K562 (cell line): ENCODE data around the gene LRRC15. TPM values are rescaled to one million over a fixed set of nuclear protein-coding genes. Genes with fewer than 3 reads are reported as not detected.
A peak's percentile ranks its signal among the peaks of the same experiment; 100 is the strongest.

Source experiments
- BRD9 ChIP-seq: fragments of 450-650 bp; IDR thresholded peaks from 2 replicates; pipeline ENCODE4 v1.6.1; 2018; ENCODE audit warnings: low read depth; ENCODE audit not compliant: partially characterized antibody
- CTCFL ChIP-seq: IDR thresholded peaks from 2 replicates; pipeline ENCODE4 v1.6.1; 2011; ENCODE audit warnings: borderline replicate concordance, low read depth, mild to moderate bottlenecking, moderate library complexity, low read length; ENCODE audit not compliant: insufficient read depth, poor library complexity, severe bottlenecking
- DEAF1 ChIP-seq: fragments of 450-650 bp; formaldehyde crosslinking; IDR thresholded peaks from 2 replicates; pipeline ENCODE4 v1.4.0; 2020; ENCODE audit warnings: mild to moderate bottlenecking, moderate library complexity
- E4F1 ChIP-seq: fragments of 250-450 bp; sonication (Bioruptor Pico); IDR thresholded peaks from 2 replicates; pipeline ENCODE4 v1.5.0; 2021; ENCODE audit warnings: mild to moderate bottlenecking, borderline replicate concordance
- ELK1 ChIP-seq: sonication (generic); formaldehyde crosslinking; IDR thresholded peaks from 2 replicates; pipeline ENCODE4 v1.8.1; 2022; ENCODE audit warnings: missing genetic modification reagents
- HNRNPK ChIP-seq: fragments of 200-400 bp; formaldehyde crosslinking; IDR thresholded peaks from one replicate; pipeline ENCODE4 v1.6.1; 2018; ENCODE audit warnings: mild to moderate bottlenecking, low read depth, low read length; ENCODE audit not compliant: poor library complexity, severe bottlenecking
- ILK ChIP-seq: fragments of 450-650 bp; IDR thresholded peaks from 2 replicates; pipeline ENCODE4 v1.6.1; 2016; ENCODE audit warnings: missing genetic modification characterization, low read depth, mild to moderate bottlenecking, missing compliant biosample characterization, moderate library complexity, borderline replicate concordance
- MEF2D ChIP-seq: conservative IDR thresholded peaks from 2 replicates; pipeline ENCODE4 v1.6.1; 2016; ENCODE audit warnings: low read depth, missing genetic modification characterization, missing compliant biosample characterization
- NELFE ChIP-seq: IDR thresholded peaks from 2 replicates; pipeline ENCODE4 v1.6.1; 2011; ENCODE audit warnings: mild to moderate bottlenecking; ENCODE audit not compliant: insufficient read depth, insufficient read length
- PHF21A ChIP-seq: fragments of 450-650 bp; IDR thresholded peaks from 2 replicates; pipeline ENCODE4 v1.6.1; 2017; ENCODE audit warnings: low read depth, borderline replicate concordance
- PHTF2 ChIP-seq: fragments of 250-450 bp; sonication (Bioruptor Pico); IDR thresholded peaks from 2 replicates; pipeline ENCODE4 v1.5.0; 2021; ENCODE audit warnings: mild to moderate bottlenecking
- PTBP1 ChIP-seq: fragments of 200-400 bp; formaldehyde crosslinking; IDR thresholded peaks from 2 replicates; pipeline ENCODE4 v1.6.1; 2017; ENCODE audit warnings: low read depth, low read length
- SMC3 ChIP-seq: conservative IDR thresholded peaks from 2 replicates; pipeline ENCODE4 v1.6.1; 2011; ENCODE audit warnings: low read depth, low read length, improper control_type of control experiment; ENCODE audit not compliant: insufficient read depth
- STAG1 ChIP-seq: sonication (generic); formaldehyde crosslinking; IDR thresholded peaks from 2 replicates; pipeline ENCODE4 v1.5.0; 2020; ENCODE audit warnings: missing genetic modification reagents, borderline replicate concordance
- polyA plus RNA-seq, 8 experiments: library from polyadenylated mRNA; depleted of rRNA in 4 of 8; stranded (reverse) in 5 of 8; unstranded in 3 of 8; fragments of >200 nt; fragmentation: Nextera tagmentation in 2 of 8; fragmentation: Illumina TruSeq in 1 of 8; extraction: Ambion mirVana in 2 of 8; extraction: Trizol in 1 of 8; gene quantifications; 2 replicates each; pipeline versions ENCODE4 v1.2.1 to v1.2.3, GENCODE V29; 2011 to 2014; ENCODE audit warnings: inconsistent platforms in 1 of 8, missing spikeins in 1 of 8
- total RNA-seq, 7 experiments: library from RNA; depleted of rRNA in 6 of 7; stranded (reverse); fragments of >200 nt in 6 of 7; fragmentation: Illumina TruSeq in 2 of 7; extraction: Trizol in 2 of 7; gene quantifications; 2 replicates each; pipeline versions ENCODE4 v1.2.1 to v1.2.3, GENCODE V29; 2011 to 2021; ENCODE audit warnings: low replicate concordance in 1 of 7
- TF ChIP-seq, protein P1 (sequence below): fragments of 250-450 bp; sonication (Bioruptor Pico); IDR thresholded peaks from 2 replicates; pipeline ENCODE4 v1.8.0; 2021; ENCODE audit warnings: moderate library complexity, mild to moderate bottlenecking, inconsistent platforms
- TF ChIP-seq, protein P2 (sequence below): IDR thresholded peaks from 2 replicates; pipeline ENCODE4 v1.6.1; 2016; ENCODE audit warnings: missing genetic modification characterization, missing compliant biosample characterization

LRRC15 gene
- total and polyA plus RNA-seq, 9 of the 15 experiments (the other 6 are each of a cell fraction or from before 2014, with no cell fraction given): not detected

DNA sequence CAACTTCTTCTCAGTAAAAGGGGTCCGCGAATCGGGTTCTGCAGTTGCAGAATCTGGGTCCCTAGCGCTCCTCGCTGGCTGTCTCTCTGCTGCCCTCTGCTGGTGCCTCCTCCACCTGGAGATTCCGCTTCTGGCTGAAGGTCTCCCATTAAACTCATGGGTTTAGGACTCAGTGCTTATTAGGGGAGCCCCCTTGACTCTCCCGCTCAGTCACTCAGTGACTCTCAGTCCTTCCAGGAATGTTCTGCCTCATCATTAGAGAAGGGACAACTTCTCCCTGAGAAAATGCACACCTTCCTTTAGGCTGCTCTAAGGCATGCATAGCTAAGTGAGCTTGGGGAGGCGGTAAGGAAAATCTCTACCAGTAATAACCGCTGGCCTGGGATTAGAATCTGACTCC, 25.5 kb downstream of the LRRC15 start (continued):
- TF ChIP-seq MEF2D (no peak), BRD9 (no peak), PHTF2 (CRISPR knock-in tag) (no peak), CTCFL (no peak), ELK1 (CRISPR knock-in tag) (no peak), PTBP1 (no peak), SMC3 (peak; percentile 67), E4F1 (CRISPR knock-in tag) (no peak), DEAF1 (0 out of 2 replicates have a peak, but pooled peaks have one; percentile 30), HNRNPK (no peak), PHF21A (no peak), STAG1 (CRISPR knock-in tag) (peak; percentile 27; the same call in 1 of the 2 replicates), NELFE (no peak), ILK (tag) (no peak)
- TF ChIP-seq, protein P1, sequence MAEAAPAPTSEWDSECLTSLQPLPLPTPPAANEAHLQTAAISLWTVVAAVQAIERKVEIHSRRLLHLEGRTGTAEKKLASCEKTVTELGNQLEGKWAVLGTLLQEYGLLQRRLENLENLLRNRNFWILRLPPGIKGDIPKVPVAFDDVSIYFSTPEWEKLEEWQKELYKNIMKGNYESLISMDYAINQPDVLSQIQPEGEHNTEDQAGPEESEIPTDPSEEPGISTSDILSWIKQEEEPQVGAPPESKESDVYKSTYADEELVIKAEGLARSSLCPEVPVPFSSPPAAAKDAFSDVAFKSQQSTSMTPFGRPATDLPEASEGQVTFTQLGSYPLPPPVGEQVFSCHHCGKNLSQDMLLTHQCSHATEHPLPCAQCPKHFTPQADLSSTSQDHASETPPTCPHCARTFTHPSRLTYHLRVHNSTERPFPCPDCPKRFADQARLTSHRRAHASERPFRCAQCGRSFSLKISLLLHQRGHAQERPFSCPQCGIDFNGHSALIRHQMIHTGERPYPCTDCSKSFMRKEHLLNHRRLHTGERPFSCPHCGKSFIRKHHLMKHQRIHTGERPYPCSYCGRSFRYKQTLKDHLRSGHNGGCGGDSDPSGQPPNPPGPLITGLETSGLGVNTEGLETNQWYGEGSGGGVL: no peak
- TF ChIP-seq, protein P2, sequence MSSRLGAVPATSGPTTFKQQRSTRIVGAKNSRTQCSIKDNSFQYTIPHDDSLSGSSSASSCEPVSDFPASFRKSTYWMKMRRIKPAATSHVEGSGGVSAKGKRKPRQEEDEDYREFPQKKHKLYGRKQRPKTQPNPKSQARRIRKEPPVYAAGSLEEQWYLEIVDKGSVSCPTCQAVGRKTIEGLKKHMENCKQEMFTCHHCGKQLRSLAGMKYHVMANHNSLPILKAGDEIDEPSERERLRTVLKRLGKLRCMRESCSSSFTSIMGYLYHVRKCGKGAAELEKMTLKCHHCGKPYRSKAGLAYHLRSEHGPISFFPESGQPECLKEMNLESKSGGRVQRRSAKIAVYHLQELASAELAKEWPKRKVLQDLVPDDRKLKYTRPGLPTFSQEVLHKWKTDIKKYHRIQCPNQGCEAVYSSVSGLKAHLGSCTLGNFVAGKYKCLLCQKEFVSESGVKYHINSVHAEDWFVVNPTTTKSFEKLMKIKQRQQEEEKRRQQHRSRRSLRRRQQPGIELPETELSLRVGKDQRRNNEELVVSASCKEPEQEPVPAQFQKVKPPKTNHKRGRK (tag): no peak
